22Rv1 (cell line): Measurements from ENCODE around the gene HEATR9.

Source experiments
- CTCF ChIP-seq: fragments of 450-650 bp; IDR thresholded peaks from 2 replicates; pipeline ENCODE4 v1.5.1; 2017; ENCODE audit warnings: mild to moderate bottlenecking
- ZFX ChIP-seq: fragments of 450-650 bp; IDR thresholded peaks from 2 replicates; pipeline ENCODE4 v1.6.1; 2017; ENCODE audit warnings: antibody characterized with exemption, borderline replicate concordance

GRCh38 chr17:35841505-35841904 lies 27.2 kb downstream of the HEATR9 start:
- TF ChIP-seq CTCF (no peak), ZFX (no peak)
